ENCODE results near the gene TMEM184A. TPM values are rescaled to one million over a fixed set of nuclear protein-coding genes. Genes with fewer than 3 reads are reported as not detected.

The TMEM184A gene
- total RNA-seq, 1 donor from 2014 or later: 0.36 TPM

DNA sequence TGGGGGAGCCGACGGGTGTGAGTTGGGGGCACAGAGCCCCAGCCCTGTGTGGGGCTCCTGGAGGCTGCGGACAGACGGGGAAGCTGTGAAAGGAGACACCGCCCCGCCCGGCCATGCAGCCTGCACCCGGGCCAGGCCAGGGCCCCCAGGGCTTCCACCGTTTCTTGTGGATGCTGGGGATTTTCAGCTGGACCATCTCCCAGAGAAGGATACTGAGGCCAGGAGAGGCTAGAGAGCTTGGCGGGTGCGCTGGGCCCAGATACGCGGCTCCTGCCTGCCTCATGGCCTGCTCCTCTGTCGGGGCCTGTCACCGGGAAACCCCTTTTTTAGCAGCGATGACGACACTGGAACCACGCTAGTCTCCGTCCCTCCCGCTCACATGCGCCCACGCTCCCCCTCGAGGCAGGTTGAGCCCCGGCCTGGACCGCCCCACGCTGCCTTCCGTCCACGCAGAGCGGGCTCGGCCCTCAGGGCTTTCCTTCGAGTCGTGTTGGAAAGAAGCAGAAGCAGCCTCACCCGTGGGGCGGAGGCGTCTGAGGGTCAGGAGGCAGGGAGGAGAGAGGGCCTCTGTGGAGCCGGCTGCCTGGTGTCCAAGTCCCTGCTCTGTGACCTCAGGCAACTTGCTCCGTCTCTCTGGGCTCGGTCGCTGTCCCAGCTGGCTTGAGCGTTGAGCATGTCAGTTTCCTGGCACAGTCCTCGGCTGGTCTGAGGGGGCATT is 11.7 kb downstream of the TMEM184A start:
- TF ChIP-seq, protein P1, sequence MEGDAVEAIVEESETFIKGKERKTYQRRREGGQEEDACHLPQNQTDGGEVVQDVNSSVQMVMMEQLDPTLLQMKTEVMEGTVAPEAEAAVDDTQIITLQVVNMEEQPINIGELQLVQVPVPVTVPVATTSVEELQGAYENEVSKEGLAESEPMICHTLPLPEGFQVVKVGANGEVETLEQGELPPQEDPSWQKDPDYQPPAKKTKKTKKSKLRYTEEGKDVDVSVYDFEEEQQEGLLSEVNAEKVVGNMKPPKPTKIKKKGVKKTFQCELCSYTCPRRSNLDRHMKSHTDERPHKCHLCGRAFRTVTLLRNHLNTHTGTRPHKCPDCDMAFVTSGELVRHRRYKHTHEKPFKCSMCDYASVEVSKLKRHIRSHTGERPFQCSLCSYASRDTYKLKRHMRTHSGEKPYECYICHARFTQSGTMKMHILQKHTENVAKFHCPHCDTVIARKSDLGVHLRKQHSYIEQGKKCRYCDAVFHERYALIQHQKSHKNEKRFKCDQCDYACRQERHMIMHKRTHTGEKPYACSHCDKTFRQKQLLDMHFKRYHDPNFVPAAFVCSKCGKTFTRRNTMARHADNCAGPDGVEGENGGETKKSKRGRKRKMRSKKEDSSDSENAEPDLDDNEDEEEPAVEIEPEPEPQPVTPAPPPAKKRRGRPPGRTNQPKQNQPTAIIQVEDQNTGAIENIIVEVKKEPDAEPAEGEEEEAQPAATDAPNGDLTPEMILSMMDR (IDR thresholded peaks at IDR 0.05; ENCODE audit: borderline replicate concordance): no peak
- Histone ChIP-seq H3K36me3 (peaks cover 51% of the 10 kb centered on the region), H3K9me3 (replicated peaks) (no peaks in the 10 kb centered on the region), H3K4me1 (peaks cover 34% of the 10 kb centered on the region), H3K27me3 (ENCODE audit: low read depth) (no peaks in the 10 kb centered on the region), H3K27ac (replicated peaks) (peak overlapping the region; percentile 33), H3K4me3 (no peak overlapping the region)
- no peak for DNase-seq
- intact Hi-C loops (cut with micrococcal nuclease): no loop called here

- no peak overlapping the region for H3K27ac ChIP-seq (replicated peaks)
- no peak for DNase-seq
- no peaks in the 10 kb centered on the region for H3K27me3 ChIP-seq (ENCODE audit: low read depth)
- H3K4me1 ChIP-seq: peaks cover 39% of the 10 kb centered on the region
- peaks cover 54% of the 10 kb centered on the region for H3K36me3 ChIP-seq
- intact Hi-C loops (cut with micrococcal nuclease): no loop called here
- no peaks in the 10 kb centered on the region for H3K9me3 ChIP-seq (replicated peaks)
- TF ChIP-seq, protein P1 (IDR thresholded peaks at IDR 0.05; ENCODE audit: borderline replicate concordance): no peak
- H3K4me3 ChIP-seq: no peak overlapping the region
Observed at GRCh38 chr7:1543826-1544177, 12.2 kb downstream of the TMEM184A start.

- no peak for DNase-seq
- Histone ChIP-seq H3K36me3 (peaks cover 54% of the 10 kb centered on the region), H3K4me3 (no peak overlapping the region), H3K27ac (replicated peaks) (peak overlapping the region; percentile 33), H3K27me3 (ENCODE audit: low read depth) (no peaks in the 10 kb centered on the region), H3K4me1 (peaks cover 47% of the 10 kb centered on the region), H3K9me3 (replicated peaks) (no peaks in the 10 kb centered on the region)
- intact Hi-C loops (cut with micrococcal nuclease): no loop called here
- TF ChIP-seq, protein P1 (IDR thresholded peaks at IDR 0.05; ENCODE audit: borderline replicate concordance): no peak
Observed at GRCh38 chr7:1542841-1543747, 12.9 kb downstream of the TMEM184A start.

- Histone ChIP-seq H3K9me3 (replicated peaks) (no peaks in the 10 kb centered on the region), H3K36me3 (peaks cover 54% of the 10 kb centered on the region), H3K4me3 (no peak overlapping the region), H3K27ac (replicated peaks) (no peak overlapping the region), H3K4me1 (peaks cover 54% of the 10 kb centered on the region), H3K27me3 (ENCODE audit: low read depth) (no peaks in the 10 kb centered on the region)
- no peak for DNase-seq
- intact Hi-C loops (cut with micrococcal nuclease): no loop called here
- TF ChIP-seq, protein P1 (IDR thresholded peaks at IDR 0.05; ENCODE audit: borderline replicate concordance): no peak
Observed at GRCh38 chr7:1542329-1542728, 13.7 kb downstream of the TMEM184A start.

- DNase-seq: no peak
- Histone ChIP-seq H3K4me1 (peaks cover 62% of the 10 kb centered on the region), H3K27me3 (ENCODE audit: low read depth) (no peaks in the 10 kb centered on the region), H3K36me3 (peaks cover 54% of the 10 kb centered on the region), H3K27ac (replicated peaks) (no peak overlapping the region), H3K9me3 (replicated peaks) (no peaks in the 10 kb centered on the region), H3K4me3 (no peak overlapping the region)
- intact Hi-C loops (cut with micrococcal nuclease): no loop called here
- TF ChIP-seq, protein P1 (IDR thresholded peaks at IDR 0.05; ENCODE audit: borderline replicate concordance): no peak
Observed at GRCh38 chr7:1541431-1542162, 14.4 kb downstream of the TMEM184A start.
